Ishikawa (cell line): Measurements from ENCODE around the gene PCCA.

ENCODE experiments used
- CEBPB ChIP-seq: IDR thresholded peaks from 2 replicates; pipeline ENCODE4 v1.6.1; 2012
- CREB1 ChIP-seq: IDR thresholded peaks from 2 replicates; pipeline ENCODE4 v1.6.1; 2012; ENCODE audit warnings: low read depth
- EGR1 ChIP-seq: IDR thresholded peaks from 2 replicates; pipeline ENCODE4 v1.6.1; 2012
- EP300 ChIP-seq: IDR thresholded peaks from 2 replicates; pipeline ENCODE4 v1.6.1; 2012; ENCODE audit warnings: borderline replicate concordance
- FOXM1 ChIP-seq: IDR thresholded peaks from 2 replicates; pipeline ENCODE4 v1.6.1; 2012; ENCODE audit warnings: low read depth, borderline replicate concordance
- NFIC ChIP-seq: IDR thresholded peaks from 2 replicates; pipeline ENCODE4 v1.6.1; 2012
- RAD21 ChIP-seq: IDR thresholded peaks from 2 replicates; pipeline ENCODE4 v1.6.1; 2012; ENCODE audit warnings: low read depth
- REST ChIP-seq: IDR thresholded peaks from 2 replicates; pipeline ENCODE4 v1.6.1; 2012; ENCODE audit warnings: low read depth, mild to moderate bottlenecking
- TAF1 ChIP-seq: IDR thresholded peaks from 2 replicates; pipeline ENCODE4 v1.6.1; 2012; ENCODE audit warnings: low read depth, mild to moderate bottlenecking
- TCF12 ChIP-seq: IDR thresholded peaks from 2 replicates; pipeline ENCODE4 v1.6.1; 2012; ENCODE audit warnings: low read depth
- TEAD4 ChIP-seq: IDR thresholded peaks from 2 replicates; pipeline ENCODE4 v1.6.1; 2012
- YY1 ChIP-seq: IDR thresholded peaks from 2 replicates; pipeline ENCODE4 v1.6.1; 2012; ENCODE audit warnings: low read depth
- ZBTB7A ChIP-seq: IDR thresholded peaks from 2 replicates; pipeline ENCODE4 v1.6.1; 2012; ENCODE audit warnings: low read depth
- TF ChIP-seq, protein P1 (sequence below): IDR thresholded peaks from 2 replicates; pipeline ENCODE4 v1.6.1; 2012
- TF ChIP-seq, protein P2 (sequence below): IDR thresholded peaks from 2 replicates; pipeline ENCODE4 v1.6.1; 2012

Gene PCCA

GRCh38 chr13:100491164-100491842, 402.4 kb downstream of the PCCA start:
- TF ChIP-seq EP300 = no peak
- TF ChIP-seq, protein P1, sequence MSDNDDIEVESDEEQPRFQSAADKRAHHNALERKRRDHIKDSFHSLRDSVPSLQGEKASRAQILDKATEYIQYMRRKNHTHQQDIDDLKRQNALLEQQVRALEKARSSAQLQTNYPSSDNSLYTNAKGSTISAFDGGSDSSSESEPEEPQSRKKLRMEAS = no peak
- TF ChIP-seq CEBPB = no peak
- TF ChIP-seq ZBTB7A = no peak
- TF ChIP-seq, protein P2, sequence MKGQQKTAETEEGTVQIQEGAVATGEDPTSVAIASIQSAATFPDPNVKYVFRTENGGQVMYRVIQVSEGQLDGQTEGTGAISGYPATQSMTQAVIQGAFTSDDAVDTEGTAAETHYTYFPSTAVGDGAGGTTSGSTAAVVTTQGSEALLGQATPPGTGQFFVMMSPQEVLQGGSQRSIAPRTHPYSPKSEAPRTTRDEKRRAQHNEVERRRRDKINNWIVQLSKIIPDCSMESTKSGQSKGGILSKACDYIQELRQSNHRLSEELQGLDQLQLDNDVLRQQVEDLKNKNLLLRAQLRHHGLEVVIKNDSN = peak; percentile 84
- 0 out of 2 replicates have a peak, but pooled peaks have one; percentile 14 for TF ChIP-seq RAD21
- no peak for TF ChIP-seq TEAD4

GRCh38 chr13:100493418-100493817, 404.5 kb downstream of the PCCA start:
- TF ChIP-seq TCF12 (no peak), RAD21 (no peak), CREB1 (no peak), ZBTB7A (no peak), EP300 (no peak), REST (no peak), NFIC (no peak), TEAD4 (no peak), YY1 (no peak), CEBPB (no peak)
- TF ChIP-seq, protein P1 = no peak

- no peak for TF ChIP-seq TEAD4
- peak; percentile 38 for TF ChIP-seq NFIC
These were observed 406.6 kb downstream of the PCCA start for GRCh38 chr13:100495455-100495854.

GRCh38 chr13:100497389-100497788, 408.5 kb downstream of the PCCA start:
- TF ChIP-seq TCF12 (no peak), TEAD4 (no peak), NFIC (no peak), CEBPB (no peak), EP300 (no peak), CREB1 (no peak), REST (no peak), EGR1 (no peak), TAF1 (no peak), RAD21 (no peak), YY1 (no peak), FOXM1 (no peak), ZBTB7A (no peak)
- TF ChIP-seq, protein P1 = no peak
- TF ChIP-seq, protein P2 = no peak

- no peak for TF ChIP-seq NFIC
- TF ChIP-seq TEAD4 = no peak
- no peak for TF ChIP-seq CREB1
- TF ChIP-seq CEBPB = no peak
- TF ChIP-seq YY1 = no peak
- no peak for TF ChIP-seq TCF12
- TF ChIP-seq FOXM1 = no peak
These were observed 413.6 kb downstream of the PCCA start for GRCh38 chr13:100502446-100502845.

GRCh38 chr13:100503622-100504021, 414.7 kb downstream of the PCCA start:
- TF ChIP-seq, protein P2 = no peak
- no peak for TF ChIP-seq YY1
- TF ChIP-seq TEAD4 = no peak
- TF ChIP-seq, protein P1 = no peak
- TF ChIP-seq CEBPB = no peak
- TF ChIP-seq ZBTB7A = no peak
- no peak for TF ChIP-seq EP300
- TF ChIP-seq TAF1 = no peak
- no peak for TF ChIP-seq EGR1
